Left lung (tissue), 10 donors: ENCODE measurements around the gene PSENEN. TPM values are rescaled to one million over a fixed set of nuclear protein-coding genes. Genes with fewer than 3 reads are reported as not detected.

ENCODE experiments used
- ATAC-seq: fragments of 200-7000 bp; cut with Tn5 transposase; one replicate; pipeline ENCODE4 v1.9.1; 2020; ENCODE audit warnings: moderate library complexity
- DNase-seq, 4 donors: peaks; one replicate each; pipeline ENCODE4 v3.0.0-alpha.2; 2013 to 2020
- H3K27ac ChIP-seq, 2 donors: fragments of 200-600 bp; sonication (generic) in 1 of 2; one replicate each; pipeline versions ENCODE4 v1.5.0 to v1.8.0; 2020 to 2021
- H3K27me3 ChIP-seq, 2 donors: fragments of 200-600 bp; sonication (generic) in 1 of 2; one replicate each; pipeline versions ENCODE4 v1.5.0 to v1.8.0; 2020 to 2021
- H3K36me3 ChIP-seq, 2 donors: fragments of 200-600 bp; sonication (generic) in 1 of 2; one replicate each; pipeline versions ENCODE4 v1.5.0 to v1.8.0; 2020 to 2021
- H3K4me1 ChIP-seq, 2 donors: fragments of 200-600 bp; one replicate each; pipeline ENCODE4 v1.8.0; 2021
- H3K4me3 ChIP-seq, 2 donors: fragments of 200-600 bp; sonication (generic) in 1 of 2; one replicate each; pipeline versions ENCODE4 v1.5.0 to v1.8.0; 2020 to 2021; ENCODE audit warnings: mild to moderate bottlenecking in 1 of 2
- H3K9me3 ChIP-seq, 2 donors: fragments of 200-600 bp; sonication (generic) in 1 of 2; one replicate each; pipeline versions ENCODE4 v1.5.0 to v1.8.0; 2020 to 2021
- intact Hi-C, 2 donors: fragments of 100-400 bp; cut with DNase I; formaldehyde crosslinking; loops; one replicate each; pipeline versions ENCODE4 v1.11.2 to v1.14.2; 2022
- polyA plus RNA-seq, 6 donors: library from polyadenylated mRNA; unstranded; fragments of 120-200 nt; gene quantifications; one replicate each; pipeline ENCODE4 v1.2.1, GENCODE V29; 2013; ENCODE audit not compliant: insufficient read length in 6 of 6
- total RNA-seq, 2 donors: library from RNA; stranded (reverse); fragmentation: NEBNext Ultra II Directional; extraction: Animal tissue kit (Norgen Biotek cat#: 25700); gene quantifications; one replicate each; pipeline ENCODE4 v1.2.1, GENCODE V29; 2021
- TF ChIP-seq, protein P1 (sequence below), 2 donors: fragments of 200-600 bp; sonication (generic) in 1 of 2; IDR thresholded peaks; one replicate each; pipeline versions ENCODE4 v1.5.0 to v1.8.0; 2021; ENCODE audit warnings: antibody characterized with exemption in 2 of 2
- donor health status: DM: no; HTN: yes; CAD: no.
- donor health status: DM: no; HTN: no; CAD: no.

PSENEN gene
- total and polyA plus RNA-seq, 8 donors, result 39.6 to 90.3 (median 50.6) TPM

DNA sequence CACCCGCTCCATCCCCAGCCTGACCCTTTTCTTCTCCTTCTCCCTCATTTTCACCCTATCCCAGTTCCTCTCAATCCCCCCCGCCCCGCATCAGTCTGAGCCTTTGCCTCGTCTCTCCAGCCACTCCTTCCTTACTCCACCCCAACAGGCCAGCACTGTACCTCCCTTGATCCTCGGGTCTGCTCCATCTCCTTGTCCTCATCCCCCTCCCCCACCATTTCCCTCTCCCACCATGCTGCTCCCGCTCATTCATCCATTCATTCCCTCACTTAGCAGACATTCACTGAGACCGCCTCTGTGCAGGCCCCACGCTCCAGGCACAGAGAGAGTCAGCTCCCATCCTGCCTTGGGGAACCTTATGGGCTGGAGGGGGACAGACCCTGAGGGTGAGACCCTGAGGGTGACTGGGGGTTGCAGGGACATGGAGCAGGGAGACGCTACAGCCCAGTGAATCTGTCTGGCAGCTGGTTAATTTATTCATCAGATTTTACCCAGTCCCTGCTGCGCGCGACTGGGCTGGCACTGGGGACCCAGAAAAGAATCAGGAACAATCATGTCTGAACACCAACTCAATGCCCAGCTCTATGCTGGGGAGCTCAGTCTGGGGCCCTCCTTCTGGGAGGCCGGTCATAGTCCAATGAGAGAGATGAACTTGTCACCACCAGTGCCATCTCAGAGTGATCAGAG lies 30.8 kb downstream of the PSENEN start:
- H3K27ac ChIP-seq, result no peak overlapping the region
- TF ChIP-seq, protein P1, sequence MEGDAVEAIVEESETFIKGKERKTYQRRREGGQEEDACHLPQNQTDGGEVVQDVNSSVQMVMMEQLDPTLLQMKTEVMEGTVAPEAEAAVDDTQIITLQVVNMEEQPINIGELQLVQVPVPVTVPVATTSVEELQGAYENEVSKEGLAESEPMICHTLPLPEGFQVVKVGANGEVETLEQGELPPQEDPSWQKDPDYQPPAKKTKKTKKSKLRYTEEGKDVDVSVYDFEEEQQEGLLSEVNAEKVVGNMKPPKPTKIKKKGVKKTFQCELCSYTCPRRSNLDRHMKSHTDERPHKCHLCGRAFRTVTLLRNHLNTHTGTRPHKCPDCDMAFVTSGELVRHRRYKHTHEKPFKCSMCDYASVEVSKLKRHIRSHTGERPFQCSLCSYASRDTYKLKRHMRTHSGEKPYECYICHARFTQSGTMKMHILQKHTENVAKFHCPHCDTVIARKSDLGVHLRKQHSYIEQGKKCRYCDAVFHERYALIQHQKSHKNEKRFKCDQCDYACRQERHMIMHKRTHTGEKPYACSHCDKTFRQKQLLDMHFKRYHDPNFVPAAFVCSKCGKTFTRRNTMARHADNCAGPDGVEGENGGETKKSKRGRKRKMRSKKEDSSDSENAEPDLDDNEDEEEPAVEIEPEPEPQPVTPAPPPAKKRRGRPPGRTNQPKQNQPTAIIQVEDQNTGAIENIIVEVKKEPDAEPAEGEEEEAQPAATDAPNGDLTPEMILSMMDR (IDR thresholded peaks at IDR 0.05), result no peak
- peaks cover 0 to 17% of the 10 kb centered on the region in 2 donors for H3K4me1 ChIP-seq
- no peak for DNase-seq
- ATAC-seq, result no peak
- H3K4me3 ChIP-seq, result peak overlapping the region; percentile 86 to 93
- intact Hi-C loops, result no loop called here
- peaks cover 0 to 25% of the 10 kb centered on the region in 2 donors for H3K36me3 ChIP-seq
- H3K27me3 ChIP-seq, result no peaks in the 10 kb centered on the region
- H3K9me3 ChIP-seq, result no peaks in the 10 kb centered on the region

DNA sequence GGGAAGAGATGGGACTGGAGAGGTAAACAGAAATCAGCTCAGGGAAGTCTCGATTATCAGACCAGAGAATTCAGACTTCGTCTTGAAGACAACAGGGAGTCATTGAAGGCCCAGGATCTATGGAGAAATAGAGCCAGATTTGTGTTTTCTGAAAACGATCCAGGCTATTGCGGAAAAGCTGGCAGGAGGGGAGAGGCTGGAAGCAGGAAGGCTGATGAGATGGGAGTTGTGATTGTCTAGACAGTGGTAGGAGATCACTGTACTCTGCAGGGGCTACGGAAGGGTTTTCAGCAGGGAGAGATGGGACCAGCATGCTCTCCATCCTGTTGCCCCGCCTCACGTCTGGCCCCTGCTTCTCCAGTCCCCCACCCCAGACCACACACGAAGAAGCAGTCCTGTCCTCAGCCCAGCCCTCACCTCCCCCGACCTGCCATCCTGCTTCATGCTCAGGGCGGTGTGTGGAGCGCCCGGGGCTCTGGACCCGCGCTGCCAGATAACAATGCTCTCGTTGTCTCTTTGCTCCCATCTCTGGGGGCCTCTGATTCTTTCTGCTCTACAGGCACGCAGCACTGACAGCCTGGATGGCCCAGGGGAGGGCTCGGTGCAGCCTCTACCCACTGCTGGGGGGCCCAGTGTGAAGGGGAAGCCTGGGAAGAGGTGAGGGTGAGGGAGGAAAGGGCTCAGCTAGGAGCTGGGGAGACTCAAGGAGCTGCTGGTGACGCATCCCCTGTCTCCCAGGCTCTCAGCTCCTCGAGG lies 31.8 kb downstream of the PSENEN start:
- ATAC-seq, result no peak
- Histone ChIP-seq H3K36me3 (peaks cover 0 to 35% of the 10 kb centered on the region in 2 donors), H3K27ac (no peak overlapping the region), H3K27me3 (no peaks in the 10 kb centered on the region), H3K4me1 (peaks cover 0 to 17% of the 10 kb centered on the region in 2 donors), H3K4me3 (no peak overlapping the region), H3K9me3 (no peaks in the 10 kb centered on the region)
- no peak for DNase-seq
- TF ChIP-seq, protein P1 (IDR thresholded peaks at IDR 0.05), result no peak
- intact Hi-C loops, result no loop called here

DNA sequence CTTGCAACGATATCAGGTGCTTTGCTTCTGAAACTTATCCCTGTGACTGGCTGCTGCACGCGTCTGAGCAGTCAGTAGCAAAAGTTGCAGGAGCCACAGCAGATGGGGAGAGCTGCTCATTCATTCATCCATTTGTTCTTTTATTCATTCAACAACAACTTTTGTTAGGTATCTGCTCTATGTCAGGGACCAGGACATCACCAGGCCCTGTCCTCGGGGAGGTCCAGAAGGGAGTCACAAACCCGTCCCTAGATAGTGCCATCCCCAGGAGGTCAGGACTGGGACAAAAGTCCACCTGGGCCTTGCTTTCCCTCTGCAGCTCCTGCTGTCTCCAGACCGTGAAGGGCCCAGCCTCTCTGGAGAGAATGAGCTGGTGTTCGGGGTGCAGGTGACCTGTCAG lies 32.5 kb downstream of the PSENEN start:
- no peaks in the 10 kb centered on the region for H3K9me3 ChIP-seq

DNA sequence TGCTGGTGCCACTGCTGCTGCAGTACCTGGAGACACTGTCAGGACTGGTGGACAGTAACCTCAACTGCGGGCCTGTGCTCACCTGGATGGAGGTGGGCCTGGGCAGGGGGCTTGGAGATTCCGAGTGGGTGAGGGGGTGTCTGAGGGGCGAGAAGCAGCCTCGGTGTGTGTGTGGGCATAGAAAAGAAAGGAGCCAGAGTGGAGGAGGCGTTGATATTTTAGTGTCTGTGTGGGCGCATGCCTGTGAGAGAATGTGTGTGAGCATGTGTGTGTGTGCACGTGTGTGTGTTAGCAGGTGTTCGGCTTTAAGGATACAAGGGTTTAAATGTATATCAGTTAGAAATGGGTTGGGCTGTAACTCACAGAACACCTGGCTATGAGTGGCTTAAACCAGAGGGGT lies 33.6 kb downstream of the PSENEN start:
- TF ChIP-seq, protein P1 (IDR thresholded peaks at IDR 0.05), result no peak
- intact Hi-C loops, result no loop called here

More for the DNA sequence above, 32.5 kb downstream of the PSENEN start:
- H3K4me1 ChIP-seq, result peaks cover 0 to 17% of the 10 kb centered on the region in 2 donors
- TF ChIP-seq, protein P1 (IDR thresholded peaks at IDR 0.05), result no peak
- peaks cover 0 to 42% of the 10 kb centered on the region in 2 donors for H3K36me3 ChIP-seq
- no peak overlapping the region for H3K4me3 ChIP-seq
- no peak for DNase-seq
- ATAC-seq, result no peak
- no peak overlapping the region for H3K27ac ChIP-seq
- no peaks in the 10 kb centered on the region for H3K27me3 ChIP-seq
- intact Hi-C loops, result no loop called here

DNA sequence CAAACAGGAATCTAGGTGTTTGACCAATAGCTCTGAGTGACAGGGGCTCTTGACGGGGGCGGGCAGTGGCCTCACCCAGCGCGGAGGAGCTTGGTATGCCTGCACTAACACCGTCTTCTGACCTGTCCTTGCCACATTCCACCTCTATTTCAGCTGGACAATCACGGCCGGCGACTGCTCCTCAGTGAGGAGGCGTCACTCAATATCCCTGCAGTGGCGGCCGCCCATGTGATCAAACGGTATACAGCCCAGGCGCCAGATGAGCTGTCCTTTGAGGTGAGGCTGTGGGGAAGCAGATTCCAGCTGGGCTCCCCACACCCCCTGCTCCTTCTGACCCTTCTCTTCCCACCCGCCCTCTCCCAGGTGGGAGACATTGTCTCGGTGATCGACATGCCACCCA lies 34.6 kb downstream of the PSENEN start:
- no peaks in the 10 kb centered on the region for H3K9me3 ChIP-seq
- H3K4me1 ChIP-seq, result peaks cover 0 to 9% of the 10 kb centered on the region in 2 donors
- no peaks in the 10 kb centered on the region for H3K27me3 ChIP-seq
- TF ChIP-seq, protein P1 (IDR thresholded peaks at IDR 0.05), result no peak
- H3K4me3 ChIP-seq, result no peak overlapping the region
- H3K27ac ChIP-seq, result no peak overlapping the region
- intact Hi-C loops, result no loop called here
- H3K36me3 ChIP-seq, result peaks cover 0 to 51% of the 10 kb centered on the region in 2 donors
- no peak for ATAC-seq
- peak in 1 of 4 donors; percentile 75 for DNase-seq

More for the DNA sequence above, 33.6 kb downstream of the PSENEN start:
- H3K9me3 ChIP-seq, result no peaks in the 10 kb centered on the region
- H3K36me3 ChIP-seq, result peaks cover 0 to 45% of the 10 kb centered on the region in 2 donors
- H3K4me1 ChIP-seq, result peaks cover 0 to 17% of the 10 kb centered on the region in 2 donors
- DNase-seq, result no peak
- H3K27me3 ChIP-seq, result no peaks in the 10 kb centered on the region
- H3K4me3 ChIP-seq, result no peak overlapping the region
- H3K27ac ChIP-seq, result no peak overlapping the region
- no peak for ATAC-seq
